ENCODE measurements around the gene GDF10. TPM values are rescaled to one million over a fixed set of nuclear protein-coding genes. Genes with fewer than 3 reads are reported as not detected.

Gene GDF10
- total and polyA plus RNA-seq, 4 donors, result 2.3 to 34.7 (median 16.6) TPM

DNA sequence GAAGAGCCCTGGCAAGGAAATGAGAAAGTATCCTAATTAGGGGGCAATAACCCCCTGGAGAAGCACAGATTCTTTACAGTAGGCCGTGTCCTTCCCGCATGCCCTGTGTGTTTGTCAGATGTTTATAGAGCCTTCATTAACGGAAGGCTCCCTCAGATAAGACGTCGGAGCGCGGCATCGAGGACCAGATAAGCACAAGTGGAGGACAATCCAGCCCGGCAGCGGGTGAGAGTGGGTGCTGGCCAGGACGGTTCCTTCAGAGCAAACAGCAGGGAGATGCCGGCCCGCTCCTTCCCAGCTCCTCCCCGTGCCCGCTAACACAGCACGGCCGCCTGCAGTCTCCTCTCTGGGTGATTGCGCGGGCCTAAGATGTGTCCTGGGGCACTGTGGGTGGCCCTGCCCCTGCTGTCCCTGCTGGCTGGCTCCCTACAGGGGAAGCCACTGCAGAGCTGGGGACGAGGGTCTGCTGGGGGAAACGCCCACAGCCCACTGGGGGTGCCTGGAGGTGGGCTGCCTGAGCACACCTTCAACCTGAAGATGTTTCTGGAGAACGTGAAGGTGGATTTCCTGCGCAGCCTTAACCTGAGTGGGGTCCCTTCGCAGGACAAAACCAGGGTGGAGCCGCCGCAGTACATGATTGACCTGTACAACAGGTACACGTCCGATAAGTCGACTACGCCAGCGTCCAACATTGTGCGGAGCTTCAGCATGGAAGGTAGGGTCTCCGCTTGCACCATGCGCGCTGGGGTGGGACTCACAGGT lies 22.5 kb downstream of the GDF10 start, which contains the start of gene GDF2:
Gene GDF2 (plus strand): TSS at position 155 of the 762 bp plus-strand sequence. CDS start 215 bp downstream, at position 370.
- no peaks in the 10 kb centered on the region for H3K36me3 ChIP-seq (ENCODE audit: control insufficient read depth in 4 of 4, insufficient read depth in 4 of 4, low read length in 4 of 4)
- TF ChIP-seq, protein P1, sequence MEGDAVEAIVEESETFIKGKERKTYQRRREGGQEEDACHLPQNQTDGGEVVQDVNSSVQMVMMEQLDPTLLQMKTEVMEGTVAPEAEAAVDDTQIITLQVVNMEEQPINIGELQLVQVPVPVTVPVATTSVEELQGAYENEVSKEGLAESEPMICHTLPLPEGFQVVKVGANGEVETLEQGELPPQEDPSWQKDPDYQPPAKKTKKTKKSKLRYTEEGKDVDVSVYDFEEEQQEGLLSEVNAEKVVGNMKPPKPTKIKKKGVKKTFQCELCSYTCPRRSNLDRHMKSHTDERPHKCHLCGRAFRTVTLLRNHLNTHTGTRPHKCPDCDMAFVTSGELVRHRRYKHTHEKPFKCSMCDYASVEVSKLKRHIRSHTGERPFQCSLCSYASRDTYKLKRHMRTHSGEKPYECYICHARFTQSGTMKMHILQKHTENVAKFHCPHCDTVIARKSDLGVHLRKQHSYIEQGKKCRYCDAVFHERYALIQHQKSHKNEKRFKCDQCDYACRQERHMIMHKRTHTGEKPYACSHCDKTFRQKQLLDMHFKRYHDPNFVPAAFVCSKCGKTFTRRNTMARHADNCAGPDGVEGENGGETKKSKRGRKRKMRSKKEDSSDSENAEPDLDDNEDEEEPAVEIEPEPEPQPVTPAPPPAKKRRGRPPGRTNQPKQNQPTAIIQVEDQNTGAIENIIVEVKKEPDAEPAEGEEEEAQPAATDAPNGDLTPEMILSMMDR (IDR thresholded peaks at IDR 0.05; ENCODE audit: control extremely low read depth, extremely low read depth), result no peak
- H3K4me3 ChIP-seq, result no peak within 1 kb of the TSS
- no peak within 1 kb of the TSS for H3K9ac ChIP-seq (ENCODE audit: insufficient read depth in 1 of 2, low read length in 2 of 2)
- H3K9me3 ChIP-seq (ENCODE audit: control insufficient read depth in 4 of 4, insufficient read depth in 3 of 4, low read length in 3 of 4), result peaks cover 0 to 2% (median 0%) of the 10 kb centered on the region in 4 donors
- H3K27ac ChIP-seq (ENCODE audit: low read depth in 1 of 2, low read length in 1 of 2), result no peak within 1 kb of the TSS
- WGBS, 2 donors, result 72 to 88% methylated on average over 35 of the region's 35 CpGs
- no peaks in the 10 kb centered on the region for H3K27me3 ChIP-seq (ENCODE audit: control insufficient read depth in 3 of 3, insufficient read depth in 3 of 3, low read length in 2 of 3)
- peaks cover 0 to 31% (median 4%) of the 10 kb centered on the region in 5 donors for H3K4me1 ChIP-seq (ENCODE audit: control insufficient read depth in 5 of 5, insufficient read depth in 5 of 5, low read length in 5 of 5)
- ATAC-seq (ENCODE audit: insufficient read depth, low FRiP score) (no peak), DNase-seq (no peak)

DNA sequence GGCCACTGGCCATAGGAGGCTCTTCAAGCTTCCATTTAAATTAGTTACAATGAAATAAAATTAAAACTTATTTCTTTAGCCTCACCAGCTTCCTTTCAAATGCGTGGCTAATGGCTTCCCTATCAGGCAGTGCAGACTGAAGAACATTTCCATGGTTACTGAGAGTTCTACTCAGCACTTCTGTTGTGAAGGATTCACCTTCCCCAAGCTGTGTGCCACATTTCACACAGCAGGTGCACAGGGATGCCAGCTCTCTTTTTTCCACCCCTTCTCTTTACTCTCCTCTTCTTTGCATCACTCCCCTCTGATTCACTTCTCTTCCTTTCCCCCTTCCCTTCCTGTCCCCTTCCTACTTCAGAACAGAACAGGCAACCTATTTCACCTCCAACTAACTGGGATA lies 23.1 kb downstream of the GDF10 start:
- TF ChIP-seq, protein P1 (IDR thresholded peaks at IDR 0.05; ENCODE audit: control extremely low read depth, extremely low read depth), result no peak
- Histone ChIP-seq H3K36me3 (ENCODE audit: control insufficient read depth in 4 of 4, insufficient read depth in 4 of 4, low read length in 4 of 4) (no peaks in the 10 kb centered on the region), H3K4me1 (ENCODE audit: control insufficient read depth in 5 of 5, insufficient read depth in 5 of 5, low read length in 5 of 5) (peaks cover 0 to 31% (median 4%) of the 10 kb centered on the region in 5 donors), H3K4me3 (no peak overlapping the region), H3K9me3 (ENCODE audit: control insufficient read depth in 4 of 4, insufficient read depth in 3 of 4, low read length in 3 of 4) (peaks cover 0 to 2% (median 0%) of the 10 kb centered on the region in 4 donors), H3K9ac (ENCODE audit: insufficient read depth in 1 of 2, low read length in 2 of 2) (no peak overlapping the region), H3K27ac (ENCODE audit: low read depth in 1 of 2, low read length in 1 of 2) (no peak overlapping the region), H3K27me3 (ENCODE audit: control insufficient read depth in 3 of 3, insufficient read depth in 3 of 3, low read length in 2 of 3) (no peaks in the 10 kb centered on the region)
- ATAC-seq (ENCODE audit: insufficient read depth, low FRiP score), result no peak
- 55 to 86% methylated on average over 1 of the region's 1 CpG for WGBS, 2 donors
- no peak for DNase-seq

DNA sequence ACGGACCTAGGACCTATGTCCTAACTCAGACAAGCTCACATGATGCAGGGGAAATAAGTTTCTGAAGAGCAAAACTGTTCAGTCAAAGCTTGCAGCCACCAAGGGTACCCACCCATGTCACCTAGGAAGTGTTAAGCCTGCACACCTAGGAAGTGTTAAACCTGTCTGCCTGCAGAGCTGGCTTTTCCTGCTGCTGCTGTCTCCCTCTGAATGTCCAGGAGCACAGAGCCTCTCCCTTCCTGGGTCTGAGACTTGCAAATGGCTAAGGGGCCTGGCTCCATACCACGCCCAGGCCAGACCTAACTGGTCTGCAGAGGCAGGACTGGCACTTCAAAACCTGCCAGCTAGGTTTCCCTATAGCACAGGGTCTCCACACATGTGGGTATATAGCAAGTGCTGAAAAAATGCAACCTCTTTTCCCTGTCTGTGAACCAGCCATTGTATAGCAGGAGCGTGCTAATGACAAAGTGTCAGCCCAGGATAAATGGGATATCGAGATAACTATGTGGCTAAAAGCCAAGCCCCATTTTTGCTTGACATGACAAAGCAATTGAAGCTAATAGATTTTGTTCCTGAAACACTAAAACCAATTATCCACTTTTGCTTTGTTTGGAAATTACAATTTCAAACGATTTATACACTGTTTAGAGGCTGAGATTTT lies 23.8 kb downstream of the GDF10 start:
- no peak for ATAC-seq (ENCODE audit: insufficient read depth, low FRiP score)
- TF ChIP-seq, protein P1 (IDR thresholded peaks at IDR 0.05; ENCODE audit: control extremely low read depth, extremely low read depth), result no peak
- no peaks in the 10 kb centered on the region for H3K27me3 ChIP-seq (ENCODE audit: control insufficient read depth in 3 of 3, insufficient read depth in 3 of 3, low read length in 2 of 3)
- peaks cover 0 to 2% (median 0%) of the 10 kb centered on the region in 4 donors for H3K9me3 ChIP-seq (ENCODE audit: control insufficient read depth in 4 of 4, insufficient read depth in 3 of 4, low read length in 3 of 4)
- H3K4me1 ChIP-seq (ENCODE audit: control insufficient read depth in 5 of 5, insufficient read depth in 5 of 5, low read length in 5 of 5), result peaks cover 0 to 31% (median 4%) of the 10 kb centered on the region in 5 donors
- no peak overlapping the region for H3K9ac ChIP-seq (ENCODE audit: insufficient read depth in 1 of 2, low read length in 2 of 2)
- no peak overlapping the region for H3K4me3 ChIP-seq
- no peak overlapping the region for H3K27ac ChIP-seq (ENCODE audit: low read depth in 1 of 2, low read length in 1 of 2)
- no peak for DNase-seq
- 56 to 71% methylated on average over 5 of the region's 5 CpGs for WGBS, 2 donors
- H3K36me3 ChIP-seq (ENCODE audit: control insufficient read depth in 4 of 4, insufficient read depth in 4 of 4, low read length in 4 of 4), result no peaks in the 10 kb centered on the region
